Activated CD4-positive, CD25-positive, alpha-beta regulatory T cell treated with anti-CD3 and anti-CD28 coated beads, Interleukin-2, amount 50 U/mL, for 72 hours (primary cell): ENCODE data around the gene ADAMTS7.
A peak's percentile ranks its signal among the peaks of the same experiment; 100 is the strongest.
"Not testable (repeated sequence)": the region's sequence is repeated elsewhere in the genome, so short reads cannot be mapped to it uniquely, and the experiment has no call there.

Source experiments
- DNase-seq: peaks from one replicate; pipeline ENCODE4 v3.0.0; 2021

ADAMTS7 gene

DNA sequence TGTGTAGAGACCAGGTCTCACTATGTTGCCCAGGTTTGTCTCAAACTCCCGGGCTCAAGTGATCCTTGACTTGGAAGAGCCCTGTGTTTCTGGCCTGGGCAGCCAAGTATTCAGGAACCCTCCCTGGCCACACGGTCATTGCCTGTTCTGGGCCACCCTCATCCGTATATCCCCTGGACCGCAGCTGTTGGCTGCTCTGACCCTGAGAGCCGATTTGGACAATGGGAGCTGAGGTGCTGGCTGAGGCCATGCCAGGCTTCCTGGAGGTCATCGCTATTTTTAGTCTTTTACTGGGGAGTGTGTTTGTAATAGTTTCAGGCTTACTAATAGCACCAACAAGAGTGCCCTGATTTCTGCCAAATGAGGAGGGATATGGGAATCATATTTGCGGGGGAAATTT lies 60.7 kb downstream of the ADAMTS7 start:
- no peak for DNase-seq

- no peak for DNase-seq
Observed at GRCh38 chr15:78749831-78750230, 61.4 kb downstream of the ADAMTS7 start.

DNA sequence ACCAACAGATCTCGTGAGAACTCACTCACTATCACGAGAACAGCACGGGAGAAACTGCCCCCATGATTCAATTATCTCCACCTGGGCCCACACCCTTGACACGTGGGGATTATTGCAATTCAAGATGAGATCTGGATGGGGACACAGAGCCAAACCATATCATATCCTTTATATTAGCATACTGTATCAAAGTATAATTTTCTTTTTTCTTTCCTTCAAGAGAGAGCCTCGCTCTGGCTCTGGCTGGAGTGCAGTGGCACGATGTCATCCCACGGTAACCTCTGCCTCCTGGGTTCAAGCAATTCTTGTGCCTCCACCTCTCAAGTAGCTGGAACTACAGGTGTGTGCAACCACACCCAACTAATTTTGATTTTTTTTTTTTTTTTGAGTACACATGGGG lies 63.4 kb downstream of the ADAMTS7 start:
- DNase-seq, result not testable (repeated sequence)

GRCh38 chr15:78741674-78742073 lies 69.6 kb downstream of the ADAMTS7 start:
- DNase-seq, result not testable (repeated sequence)

- DNase-seq, result no peak
Observed at GRCh38 chr15:78740904-78741274, 70.4 kb downstream of the ADAMTS7 start.

GRCh38 chr15:78739996-78740903 lies 71.0 kb downstream of the ADAMTS7 start:
- DNase-seq, result no peak

DNA sequence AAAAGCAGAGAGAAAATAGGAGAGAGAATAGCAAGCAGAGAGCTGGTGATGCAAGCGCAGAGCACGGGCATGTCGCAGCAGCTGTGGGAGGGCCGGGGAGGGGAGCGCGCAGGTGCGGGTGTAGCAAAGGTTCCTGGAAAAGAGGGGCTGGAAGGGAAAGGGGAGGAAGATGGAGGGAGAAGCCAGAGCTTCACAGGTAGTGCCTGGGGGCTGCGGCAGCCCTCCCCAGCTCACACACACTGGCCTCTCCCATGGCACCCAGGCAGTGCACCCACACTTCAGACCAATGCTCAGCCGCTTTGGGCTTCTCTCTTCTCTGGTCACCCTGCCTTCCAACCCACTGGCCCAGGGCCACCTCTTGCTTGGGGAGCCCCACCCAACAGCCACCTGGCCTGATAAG lies 72.1 kb downstream of the ADAMTS7 start:
- DNase-seq, result no peak

DNA sequence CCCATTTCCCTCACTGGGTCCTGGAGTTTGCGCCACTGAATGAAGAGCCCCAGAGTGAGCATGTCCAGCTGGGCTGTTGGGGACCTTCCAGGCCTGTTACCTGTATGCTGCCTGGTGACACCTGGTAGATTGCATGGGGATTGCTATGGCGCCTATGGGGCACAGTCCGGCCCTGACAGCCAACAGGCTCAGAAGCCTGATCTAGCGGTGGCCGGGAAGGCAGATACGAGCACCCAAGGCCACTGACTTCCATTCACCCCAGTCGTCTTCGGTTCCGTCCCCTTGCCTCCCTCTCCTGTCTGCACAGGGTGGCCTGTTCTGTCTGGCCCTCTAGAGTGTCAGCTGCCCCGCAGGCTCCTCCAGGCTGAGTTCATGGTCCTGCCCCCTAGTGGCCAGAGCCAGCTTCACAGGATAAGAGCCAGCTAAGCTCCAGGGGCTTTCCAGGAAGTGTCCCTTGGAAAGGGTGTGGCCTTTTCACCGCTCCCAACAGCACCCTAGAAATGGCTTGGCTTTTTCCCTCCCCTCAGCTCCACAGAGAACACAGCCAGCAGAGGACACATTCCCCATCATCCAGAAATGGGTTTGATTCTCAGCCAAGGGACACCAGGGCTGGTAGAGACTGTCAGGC lies 73.2 kb downstream of the ADAMTS7 start:
- not testable (repeated sequence) for DNase-seq

GRCh38 chr15:78737187-78737820 lies 74.0 kb downstream of the ADAMTS7 start:
- DNase-seq, result no peak

DNA sequence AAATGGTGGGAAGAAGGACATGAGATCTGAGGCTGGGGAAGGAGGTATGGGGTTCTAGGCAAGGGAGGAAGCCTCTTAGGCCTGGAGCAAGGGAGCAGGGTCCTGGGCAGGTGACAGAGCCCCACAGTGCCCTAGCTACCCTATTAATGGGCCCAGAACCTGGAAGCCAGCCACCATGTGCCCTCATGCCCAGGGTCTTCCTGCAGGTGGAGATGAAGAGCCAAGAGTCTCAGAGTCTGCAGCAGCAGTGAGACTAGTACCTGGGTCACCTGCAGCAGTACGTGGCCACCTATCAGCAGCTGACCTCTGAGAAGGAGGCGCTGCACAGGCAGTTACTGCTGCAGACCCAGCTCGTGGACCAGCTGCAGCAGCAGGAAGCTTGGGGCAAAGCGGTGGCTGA lies 75.0 kb downstream of the ADAMTS7 start:
- not testable (repeated sequence) for DNase-seq

GRCh38 chr15:78734451-78735064 lies 76.7 kb downstream of the ADAMTS7 start:
- no peak for DNase-seq

- no peak for DNase-seq
Observed at GRCh38 chr15:78732634-78733033, 78.6 kb downstream of the ADAMTS7 start.

DNA sequence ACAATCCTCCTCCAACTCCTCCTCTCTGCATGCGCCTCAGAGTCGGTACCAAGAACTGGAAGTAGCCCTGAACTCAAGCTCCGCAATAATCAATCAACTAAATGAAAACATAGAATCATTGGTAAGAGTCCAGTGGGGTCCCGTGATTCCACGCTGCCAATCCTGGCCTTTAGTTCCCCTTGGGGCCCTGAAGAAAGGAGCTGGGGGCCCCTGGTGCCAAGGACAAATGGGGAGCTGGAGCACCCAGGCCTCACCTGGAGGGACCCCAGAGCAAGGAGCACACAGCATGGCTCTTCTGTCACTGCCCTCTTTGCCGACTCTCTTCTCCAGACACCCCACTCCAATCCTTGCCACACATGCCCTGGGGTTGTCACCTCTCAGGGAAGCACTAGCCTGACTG lies 80.3 kb downstream of the ADAMTS7 start:
- no peak for DNase-seq

- DNase-seq, result not testable (repeated sequence)
Observed at GRCh38 chr15:78728427-78728826, 82.8 kb downstream of the ADAMTS7 start.

DNA sequence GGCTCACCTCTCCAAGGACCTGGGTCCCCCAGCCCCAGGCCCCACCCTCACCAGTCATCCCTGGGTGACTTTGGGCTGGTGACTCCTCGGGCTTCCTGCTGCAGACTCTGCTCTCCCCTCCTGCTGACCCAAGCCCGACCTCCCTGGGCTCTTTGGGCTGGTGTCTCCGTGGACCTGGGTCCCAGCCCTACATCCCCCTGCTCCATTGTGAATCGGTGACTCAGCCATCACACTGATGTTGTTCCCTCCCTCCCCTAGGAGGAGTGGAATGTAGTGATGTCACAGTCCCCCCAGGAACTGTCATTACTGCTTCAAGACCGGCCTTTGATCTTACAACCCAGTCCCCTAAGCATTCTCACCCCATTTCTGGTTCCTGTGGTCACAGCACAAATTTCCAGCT lies 83.7 kb downstream of the ADAMTS7 start:
- no peak for DNase-seq

GRCh38 chr15:78726870-78727551 lies 84.3 kb downstream of the ADAMTS7 start:
- peak; percentile 48 for DNase-seq

DNA sequence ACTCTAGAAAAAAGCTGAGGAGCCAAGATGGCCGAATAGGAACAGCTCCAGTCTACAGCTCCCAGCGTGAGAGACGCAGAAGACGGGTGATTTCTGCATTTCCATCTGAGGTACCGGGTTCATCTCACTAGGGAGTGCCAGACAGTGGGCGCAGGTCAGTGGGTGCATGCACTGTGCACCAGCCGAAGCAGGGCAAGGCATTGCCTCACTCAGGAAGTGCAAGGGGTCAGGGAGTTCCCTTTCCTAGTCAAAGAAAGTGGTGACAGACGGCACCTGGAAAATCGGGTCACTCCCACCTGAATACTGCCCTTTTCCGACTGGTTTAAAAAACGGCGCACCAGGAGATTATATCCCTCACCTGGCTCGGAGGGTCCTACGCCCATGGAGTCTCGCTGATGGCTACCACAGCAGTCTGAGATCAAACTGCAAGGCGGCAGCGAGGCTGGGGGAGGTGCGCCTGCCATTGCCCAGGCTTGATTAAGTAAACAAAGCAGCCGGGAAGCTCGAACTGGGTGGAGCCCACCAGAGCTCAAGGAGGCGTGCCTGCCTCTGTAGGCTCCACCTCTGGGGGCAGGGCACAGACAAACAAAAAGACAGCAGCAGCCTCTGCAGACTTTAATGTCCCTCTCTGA lies 91.3 kb downstream of the ADAMTS7 start:
- DNase-seq, result not testable (repeated sequence)

GRCh38 chr15:78718837-78719236 lies 92.4 kb downstream of the ADAMTS7 start:
- no peak for DNase-seq

- DNase-seq, result no peak
Observed at GRCh38 chr15:78717956-78718656, 93.2 kb downstream of the ADAMTS7 start.

DNA sequence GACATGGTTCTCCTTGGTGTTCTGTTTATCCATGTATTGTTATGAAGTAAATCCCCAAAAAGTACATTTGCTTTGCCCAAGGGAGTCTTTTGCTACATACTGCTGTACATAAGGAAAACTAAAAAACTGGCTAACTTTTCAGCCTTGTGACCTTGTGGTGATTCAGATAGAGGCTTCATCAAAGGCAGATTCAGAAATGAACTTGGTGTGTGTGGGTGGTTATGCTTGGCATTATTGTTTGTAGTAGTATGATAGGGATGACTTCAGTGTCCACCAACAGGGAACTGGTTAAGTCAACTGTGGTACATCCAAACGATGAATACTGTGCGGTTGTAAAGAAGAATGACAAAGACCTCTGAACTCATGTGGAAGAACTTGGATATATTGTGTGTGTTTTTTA lies 94.6 kb downstream of the ADAMTS7 start:
- no peak for DNase-seq

GRCh38 chr15:78715930-78716329 lies 95.3 kb downstream of the ADAMTS7 start:
- DNase-seq, result no peak

DNA sequence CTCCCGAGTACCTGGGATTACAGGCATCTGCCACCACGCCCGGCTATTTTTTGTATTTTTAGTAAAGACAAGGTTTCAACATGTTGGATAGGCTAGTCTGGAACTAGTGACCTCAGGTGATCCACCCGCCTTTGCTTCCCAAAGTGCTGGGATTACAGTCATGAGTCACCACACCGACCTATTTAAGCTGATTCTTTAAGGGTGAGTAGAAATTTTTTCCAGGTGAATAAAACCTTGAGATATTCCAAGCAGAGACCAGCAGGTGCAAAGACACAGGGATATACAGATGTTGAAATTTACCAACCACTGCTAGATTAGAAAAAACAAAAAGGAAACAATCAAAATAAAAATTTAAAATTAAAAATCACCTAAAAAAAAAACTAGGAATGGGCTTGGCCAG lies 95.8 kb downstream of the ADAMTS7 start:
- no peak for DNase-seq
